Measurements from ENCODE around the gene TEKT2. TPM values are rescaled to one million over a fixed set of nuclear protein-coding genes. Genes with fewer than 3 reads are reported as not detected.

The TEKT2 gene
- total RNA-seq, 1 experiment from 2014 or later, result 0.20 TPM

DNA sequence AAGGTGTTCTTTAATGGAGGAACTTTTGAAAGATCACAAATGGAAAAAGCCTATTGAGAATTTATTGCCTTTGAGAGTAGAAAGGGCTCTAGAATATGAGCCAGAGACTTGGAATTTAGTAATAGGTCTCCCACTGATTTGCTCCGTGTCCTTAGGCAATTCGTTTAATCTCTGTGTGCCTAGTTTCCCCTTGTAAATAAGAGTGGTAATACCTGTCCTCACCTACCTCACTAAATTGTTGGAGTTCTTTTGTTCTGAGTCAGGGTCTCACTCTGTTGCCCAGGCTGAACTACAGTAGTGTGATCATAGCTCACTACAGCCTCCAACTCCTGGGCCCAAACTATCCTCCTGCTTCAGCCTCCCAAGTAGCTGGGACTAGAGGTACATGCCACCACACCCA, 15.0 kb upstream of the TEKT2 start:
- Histone ChIP-seq H3K18ac (ENCODE audit: insufficient read length, low read depth, low read length) (no peak overlapping the region), H3K79me1 (ENCODE audit: insufficient read depth, low read depth, low read length, poor library complexity, severe bottlenecking) (no peaks in the 10 kb centered on the region), H4K5ac (ENCODE audit: insufficient read length, low read depth, low read length) (no peak overlapping the region), H3K4me1 (ENCODE audit: insufficient read depth, low read length) (no peaks in the 10 kb centered on the region), H3K4ac (ENCODE audit: low read depth, low read length) (no peak overlapping the region), H2BK12ac (ENCODE audit: insufficient read length, low read depth, low read length) (no peak overlapping the region), H3K27me3 (ENCODE audit: insufficient read depth, low read length) (no peaks in the 10 kb centered on the region), H3K23ac (ENCODE audit: insufficient read length, low read depth, low read length) (no peak overlapping the region), H3K79me2 (ENCODE audit: insufficient read depth, low read length) (no peaks in the 10 kb centered on the region), H3K14ac (ENCODE audit: insufficient read depth, low read length) (no peak overlapping the region), H3K4me2 (ENCODE audit: insufficient read depth, insufficient read length, low read length) (no peak overlapping the region), H3T11ph (ENCODE audit: low read length) (no peak overlapping the region), H2BK5ac (ENCODE audit: insufficient read length, low read length) (no peak overlapping the region), H3K56ac (ENCODE audit: insufficient read length, low read depth, low read length) (no peak overlapping the region), H4K20me1 (ENCODE audit: control insufficient read depth, insufficient read depth, insufficient read length) (no peaks in the 10 kb centered on the region), H2AFZ (ENCODE audit: low read length) (no peak overlapping the region), H2AK5ac (ENCODE audit: insufficient read length, low read length) (no peak overlapping the region), H2BK20ac (ENCODE audit: low read depth, low read length, poor library complexity, severe bottlenecking) (no peak overlapping the region), H4K8ac (replicated peaks; ENCODE audit: insufficient read length, low read depth, low read length) (no peak overlapping the region), H3K9ac (ENCODE audit: extremely low read depth, insufficient read length, low read length) (no peak overlapping the region), H4K91ac (ENCODE audit: insufficient read length, low read depth, low read length) (no peak overlapping the region), H2BK120ac (ENCODE audit: low read depth, low read length, poor library complexity, severe bottlenecking) (no peak overlapping the region), H3K9me3 (ENCODE audit: control insufficient read depth, low read depth, low read length) (no peaks in the 10 kb centered on the region), H2BK15ac (ENCODE audit: low read depth, low read length) (no peak overlapping the region), H3K23me2 (ENCODE audit: insufficient read length, low read depth, low read length, poor library complexity, severe bottlenecking) (no peaks in the 10 kb centered on the region), H3K27ac (ENCODE audit: insufficient read length, low read depth, low read length) (no peak overlapping the region)
- no CpG with 5 or more reads among the region's 2 CpGs for WGBS (ENCODE audit: extremely low coverage, insufficient read length, low lambda C conversion rate)
- DNase-seq, result no peak
- H3K4me3 Mint-ChIP-seq, result no peak overlapping the region
- no peaks in the 10 kb centered on the region for H3K36me3 Mint-ChIP-seq (ENCODE audit: insufficient read depth in 1 of 3, low read depth in 3 of 3)
- no peak overlapping the region for H3K27ac Mint-ChIP-seq
- H3K4me1 Mint-ChIP-seq, result peaks cover 8 to 10% of the 10 kb centered on the region in 2 experiments
- TF ChIP-seq, protein P1, sequence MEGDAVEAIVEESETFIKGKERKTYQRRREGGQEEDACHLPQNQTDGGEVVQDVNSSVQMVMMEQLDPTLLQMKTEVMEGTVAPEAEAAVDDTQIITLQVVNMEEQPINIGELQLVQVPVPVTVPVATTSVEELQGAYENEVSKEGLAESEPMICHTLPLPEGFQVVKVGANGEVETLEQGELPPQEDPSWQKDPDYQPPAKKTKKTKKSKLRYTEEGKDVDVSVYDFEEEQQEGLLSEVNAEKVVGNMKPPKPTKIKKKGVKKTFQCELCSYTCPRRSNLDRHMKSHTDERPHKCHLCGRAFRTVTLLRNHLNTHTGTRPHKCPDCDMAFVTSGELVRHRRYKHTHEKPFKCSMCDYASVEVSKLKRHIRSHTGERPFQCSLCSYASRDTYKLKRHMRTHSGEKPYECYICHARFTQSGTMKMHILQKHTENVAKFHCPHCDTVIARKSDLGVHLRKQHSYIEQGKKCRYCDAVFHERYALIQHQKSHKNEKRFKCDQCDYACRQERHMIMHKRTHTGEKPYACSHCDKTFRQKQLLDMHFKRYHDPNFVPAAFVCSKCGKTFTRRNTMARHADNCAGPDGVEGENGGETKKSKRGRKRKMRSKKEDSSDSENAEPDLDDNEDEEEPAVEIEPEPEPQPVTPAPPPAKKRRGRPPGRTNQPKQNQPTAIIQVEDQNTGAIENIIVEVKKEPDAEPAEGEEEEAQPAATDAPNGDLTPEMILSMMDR (conservative IDR thresholded peaks at IDR 0.05), result no peak
- no peaks in the 10 kb centered on the region for H3K9me3 Mint-ChIP-seq
- H3K27me3 Mint-ChIP-seq (ENCODE audit: low read depth), result no peaks in the 10 kb centered on the region

Data from H9 (cell line).